SU-DHL-6 (cell line): ENCODE results near the gene WDR74.

Source experiments
- CTCF ChIP-seq: fragments of 200-600 bp; sonication (generic); IDR thresholded peaks from one replicate; pipeline ENCODE4 v1.5.1; 2017; ENCODE audit warnings: antibody characterized with exemption, mild to moderate bottlenecking, low read length, moderate library complexity; ENCODE audit not compliant: insufficient read depth, poor library complexity, severe bottlenecking
- EZH2phosphoT487 ChIP-seq: fragments of 200-600 bp; sonication (generic), shearing (Covaris generic); conservative IDR thresholded peaks from 2 replicates; pipeline ENCODE4 v1.6.1; 2018; ENCODE audit warnings: mild to moderate bottlenecking, antibody characterized with exemption, low read length, moderate library complexity, mixed read lengths

- TF ChIP-seq CTCF, result no peak
- no peak for TF ChIP-seq EZH2phosphoT487
Measured at GRCh38 chr11:62792202-62792575, 47.2 kb downstream of the WDR74 start.
